Measurements from ENCODE around the gene AGBL4.
"Not testable (repeated sequence)": the region's sequence is repeated elsewhere in the genome, so short reads cannot be mapped to it uniquely, and the experiment has no call there.

The AGBL4 gene

GRCh38 chr1:49340576-49340975 is 683.2 kb downstream of the AGBL4 start:
- in situ Hi-C loops (cut with HindIII; ENCODE audit: low pct_ligation_motif_present, low pct_unique_long_range_greater_than_20kb, low sequenced_read_pairs), result no loop called here
- DNase-seq, result no peak

- DNase-seq, result no peak
- in situ Hi-C loops (cut with HindIII; ENCODE audit: low pct_ligation_motif_present, low pct_unique_long_range_greater_than_20kb, low sequenced_read_pairs), result no loop called here
Observed at GRCh38 chr1:49339043-49339442, 684.7 kb downstream of the AGBL4 start.

- no peak for DNase-seq
- in situ Hi-C loops (cut with HindIII; ENCODE audit: low pct_ligation_motif_present, low pct_unique_long_range_greater_than_20kb, low sequenced_read_pairs), result no loop called here
Observed at GRCh38 chr1:49337251-49337650, 686.5 kb downstream of the AGBL4 start.

- DNase-seq, result no peak
- in situ Hi-C loops (cut with HindIII; ENCODE audit: low pct_ligation_motif_present, low pct_unique_long_range_greater_than_20kb, low sequenced_read_pairs), result no loop called here
Observed at GRCh38 chr1:49333906-49334305, 689.8 kb downstream of the AGBL4 start.

- DNase-seq, result no peak
- in situ Hi-C loops (cut with HindIII; ENCODE audit: low pct_ligation_motif_present, low pct_unique_long_range_greater_than_20kb, low sequenced_read_pairs), result no loop called here
Observed at GRCh38 chr1:49331066-49331852, 692.5 kb downstream of the AGBL4 start.

- DNase-seq, result no peak
- in situ Hi-C loops (cut with HindIII; ENCODE audit: low pct_ligation_motif_present, low pct_unique_long_range_greater_than_20kb, low sequenced_read_pairs), result no loop called here
Observed at GRCh38 chr1:49323925-49324540, 699.7 kb downstream of the AGBL4 start.

GRCh38 chr1:49320493-49320892 is 703.3 kb downstream of the AGBL4 start:
- in situ Hi-C loops (cut with HindIII; ENCODE audit: low pct_ligation_motif_present, low pct_unique_long_range_greater_than_20kb, low sequenced_read_pairs); DNase-seq: not testable (repeated sequence)

GRCh38 chr1:49319426-49319963 is 704.3 kb downstream of the AGBL4 start:
- DNase-seq, result no peak

GRCh38 chr1:49318218-49318617 is 705.5 kb downstream of the AGBL4 start:
- in situ Hi-C loops (cut with HindIII; ENCODE audit: low pct_ligation_motif_present, low pct_unique_long_range_greater_than_20kb, low sequenced_read_pairs), result no loop called here
- no peak for DNase-seq

More at GRCh38 chr1:49319426-49319963, 704.3 kb downstream of the AGBL4 start:
- in situ Hi-C loops (cut with HindIII; ENCODE audit: low pct_ligation_motif_present, low pct_unique_long_range_greater_than_20kb, low sequenced_read_pairs), result no loop called here

GRCh38 chr1:49307457-49307856 is 716.3 kb downstream of the AGBL4 start:
- DNase-seq, result no peak
- in situ Hi-C loops (cut with HindIII; ENCODE audit: low pct_ligation_motif_present, low pct_unique_long_range_greater_than_20kb, low sequenced_read_pairs), result no loop called here

- in situ Hi-C loops (cut with HindIII; ENCODE audit: low pct_ligation_motif_present, low pct_unique_long_range_greater_than_20kb, low sequenced_read_pairs), result no loop called here
- no peak for DNase-seq
Observed at GRCh38 chr1:49306507-49307070, 717.2 kb downstream of the AGBL4 start.

GRCh38 chr1:49302400-49302799 is 721.4 kb downstream of the AGBL4 start:
- in situ Hi-C loops (cut with HindIII; ENCODE audit: low pct_ligation_motif_present, low pct_unique_long_range_greater_than_20kb, low sequenced_read_pairs); DNase-seq: not testable (repeated sequence)

GRCh38 chr1:49298304-49298703 is 725.5 kb downstream of the AGBL4 start:
- DNase-seq, result no peak
- in situ Hi-C loops (cut with HindIII; ENCODE audit: low pct_ligation_motif_present, low pct_unique_long_range_greater_than_20kb, low sequenced_read_pairs), result no loop called here

GRCh38 chr1:49297783-49298182 is 726.0 kb downstream of the AGBL4 start:
- in situ Hi-C loops (cut with HindIII; ENCODE audit: low pct_ligation_motif_present, low pct_unique_long_range_greater_than_20kb, low sequenced_read_pairs), result no loop called here
- no peak for DNase-seq

GRCh38 chr1:49294539-49294938 is 729.2 kb downstream of the AGBL4 start:
- in situ Hi-C loops (cut with HindIII; ENCODE audit: low pct_ligation_motif_present, low pct_unique_long_range_greater_than_20kb, low sequenced_read_pairs), result no loop called here
- DNase-seq, result no peak

- in situ Hi-C loops (cut with HindIII; ENCODE audit: low pct_ligation_motif_present, low pct_unique_long_range_greater_than_20kb, low sequenced_read_pairs), result no loop called here
- no peak for DNase-seq
Observed at GRCh38 chr1:49293016-49293415, 730.7 kb downstream of the AGBL4 start.

GRCh38 chr1:49257211-49258049 is 766.3 kb downstream of the AGBL4 start:
- in situ Hi-C loops (cut with HindIII; ENCODE audit: low pct_ligation_motif_present, low pct_unique_long_range_greater_than_20kb, low sequenced_read_pairs); DNase-seq: not testable (repeated sequence)

- no peak for DNase-seq
- in situ Hi-C loops (cut with HindIII; ENCODE audit: low pct_ligation_motif_present, low pct_unique_long_range_greater_than_20kb, low sequenced_read_pairs), result no loop called here
Observed at GRCh38 chr1:49252917-49253316, 770.8 kb downstream of the AGBL4 start.
